Fibroblast of skin of left quadriceps (primary cell): ENCODE results near the gene APP.
A peak's percentile ranks its signal among the peaks of the same experiment; 100 is the strongest.

Source experiments
- DNase-seq, 2 experiments: peaks; one replicate each; pipeline ENCODE4 v3.0.0-alpha.2; 2013; ENCODE audit warnings: low read depth in 2 of 2

The APP gene

DNA sequence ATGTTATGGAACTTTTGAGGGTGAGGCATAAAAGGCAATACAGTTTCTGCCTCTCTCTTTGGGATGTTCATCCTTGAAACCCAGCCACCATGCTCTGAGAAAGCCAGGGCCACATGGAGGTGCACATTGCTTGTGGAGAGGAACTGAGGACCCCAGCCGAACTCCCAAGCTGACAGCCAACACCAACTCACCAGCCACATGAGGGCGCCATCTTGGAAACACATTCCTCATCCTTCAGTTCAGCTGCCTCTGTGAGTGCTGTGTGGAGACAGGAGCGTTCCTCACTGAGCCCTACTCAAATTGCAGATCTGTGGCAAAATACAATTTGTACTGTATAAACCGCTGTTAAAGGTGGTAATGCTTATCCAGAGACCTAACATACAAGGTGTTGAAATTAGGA lies 298.3 kb downstream of the APP start:
- no peak for DNase-seq

DNA sequence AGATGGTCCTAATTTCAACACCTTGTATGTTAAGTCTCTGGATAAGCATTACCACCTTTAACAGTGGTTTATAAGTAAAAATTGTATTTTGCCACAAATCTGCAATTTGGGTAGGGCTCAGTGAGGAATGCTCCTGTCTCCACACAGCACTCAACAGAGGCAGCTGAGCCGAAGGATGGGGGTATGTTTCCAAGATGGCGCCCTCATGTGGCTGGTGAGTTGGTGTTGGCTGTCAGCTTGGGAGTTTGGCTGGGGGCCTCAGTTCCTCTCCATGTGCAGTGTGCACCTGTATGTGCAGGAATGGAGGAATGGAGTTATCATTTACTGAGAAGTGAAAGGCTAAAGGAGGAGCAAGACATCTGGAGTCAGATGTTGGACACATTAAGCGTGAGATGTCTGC lies 299.0 kb downstream of the APP start:
- no peak for DNase-seq

DNA sequence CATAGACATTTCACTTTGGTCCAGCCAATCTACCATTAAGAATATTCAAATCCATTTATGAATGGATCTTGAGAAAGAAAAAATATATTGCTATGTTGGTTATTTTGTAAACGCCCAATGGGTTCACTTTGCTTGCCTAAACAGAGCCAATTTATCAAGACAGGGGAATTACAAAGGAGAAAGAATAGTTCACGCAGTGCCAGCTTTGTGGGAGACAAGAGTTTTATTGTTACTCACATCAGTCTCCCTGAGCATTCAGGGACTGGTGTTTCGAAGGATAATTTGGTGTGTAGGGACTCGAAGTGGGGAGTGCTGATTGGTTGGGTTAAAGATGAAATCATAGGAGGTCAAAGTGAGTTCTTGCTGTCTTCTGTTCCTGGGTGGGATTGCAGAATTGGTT lies 300.5 kb downstream of the APP start:
- no peak for DNase-seq

DNA sequence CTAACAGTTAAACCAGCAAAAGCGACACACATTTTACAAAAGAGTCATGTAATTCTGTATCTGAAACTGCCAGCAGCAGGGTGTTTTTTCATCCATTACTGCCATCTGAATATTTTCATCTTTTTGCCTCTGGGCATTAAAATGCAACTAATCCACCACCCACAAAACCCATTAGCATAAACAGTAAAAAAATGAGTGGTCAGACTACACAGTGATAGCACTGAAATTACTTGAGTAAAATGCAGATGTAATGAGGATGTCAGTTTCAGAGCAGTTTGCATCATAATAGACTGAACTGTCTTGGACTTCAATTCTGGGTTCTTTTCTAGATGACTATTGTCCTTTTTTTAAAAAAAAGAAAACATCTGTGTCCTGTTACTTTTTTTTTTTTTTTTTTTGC lies 303.5 kb downstream of the APP start:
- DNase-seq: no peak

DNA sequence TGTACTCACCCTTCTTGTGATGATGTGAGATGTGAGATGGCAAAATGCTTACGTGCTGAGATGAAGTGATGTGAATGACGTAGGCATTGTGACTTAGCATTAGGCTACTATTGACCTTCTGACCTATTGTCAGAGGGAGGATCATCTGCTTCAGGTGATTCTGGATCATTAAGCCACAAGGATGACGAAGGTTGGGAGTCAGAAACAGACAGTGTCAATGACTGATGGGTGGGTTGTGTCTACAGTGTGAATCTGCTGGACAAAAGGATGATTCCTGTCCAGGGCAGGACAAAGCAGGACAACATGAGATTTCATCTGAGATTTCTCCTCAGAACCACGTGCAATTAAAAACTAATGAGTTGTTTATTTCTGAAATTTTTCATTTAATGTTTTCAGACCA lies 306.8 kb downstream of the APP start:
- DNase-seq: no peak

DNA sequence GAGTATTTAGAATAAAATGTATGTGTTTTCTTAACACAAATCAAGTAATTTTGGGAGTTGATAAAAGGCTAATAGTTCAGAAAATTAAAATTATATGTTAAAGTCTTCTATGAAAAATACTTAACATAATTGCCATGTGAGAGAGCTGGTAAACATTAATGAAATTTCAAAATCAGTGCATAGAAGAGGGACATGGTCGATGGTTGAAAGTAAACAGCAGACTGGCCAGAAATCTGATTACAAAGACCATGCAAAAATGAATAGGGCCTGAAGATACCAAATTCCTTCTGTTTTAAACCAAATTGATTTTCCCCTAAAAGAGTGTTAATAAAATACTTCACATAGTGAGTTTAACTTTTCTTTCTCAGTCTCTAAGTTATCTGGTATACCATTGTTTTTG lies 307.5 kb downstream of the APP start:
- DNase-seq: no peak

DNA sequence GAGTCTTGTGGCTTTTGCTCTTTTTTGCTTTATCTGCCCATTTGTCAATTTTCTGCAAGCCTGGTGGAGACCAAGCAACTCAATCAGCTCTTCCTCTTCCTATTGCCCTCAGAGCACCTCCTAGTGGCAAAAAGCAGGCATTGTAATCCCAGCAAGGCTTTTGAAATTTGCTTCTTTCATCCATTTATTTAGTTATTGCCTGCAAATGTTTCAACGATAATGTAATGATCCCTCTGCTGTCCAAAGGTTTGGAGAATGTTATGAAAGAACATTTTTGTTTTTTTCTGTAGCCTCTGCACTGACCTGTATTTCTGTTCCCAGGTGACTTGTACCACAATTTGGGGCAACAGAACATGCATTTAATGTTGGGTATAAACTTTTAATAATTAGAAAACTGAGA lies 308.0 kb downstream of the APP start:
- DNase-seq: no peak

DNA sequence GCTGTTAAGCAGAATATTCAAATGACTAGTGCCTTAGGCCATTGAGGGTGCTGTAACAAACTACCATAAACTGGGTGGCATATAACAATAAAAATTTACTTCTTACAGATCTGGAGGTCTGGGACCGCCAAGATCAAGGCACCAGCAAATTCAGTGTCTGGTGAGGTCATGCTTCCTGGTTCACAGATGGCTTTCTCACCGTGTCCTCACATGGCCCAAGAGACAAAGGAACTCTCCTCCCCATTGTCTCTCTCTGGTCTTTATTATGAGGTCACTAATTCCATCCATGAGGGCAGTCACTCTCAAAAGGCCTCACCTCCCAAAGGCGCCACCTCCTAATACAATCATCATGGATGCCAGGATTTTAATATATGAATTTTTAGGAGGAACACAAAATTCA lies 308.5 kb downstream of the APP start:
- no peak for DNase-seq

DNA sequence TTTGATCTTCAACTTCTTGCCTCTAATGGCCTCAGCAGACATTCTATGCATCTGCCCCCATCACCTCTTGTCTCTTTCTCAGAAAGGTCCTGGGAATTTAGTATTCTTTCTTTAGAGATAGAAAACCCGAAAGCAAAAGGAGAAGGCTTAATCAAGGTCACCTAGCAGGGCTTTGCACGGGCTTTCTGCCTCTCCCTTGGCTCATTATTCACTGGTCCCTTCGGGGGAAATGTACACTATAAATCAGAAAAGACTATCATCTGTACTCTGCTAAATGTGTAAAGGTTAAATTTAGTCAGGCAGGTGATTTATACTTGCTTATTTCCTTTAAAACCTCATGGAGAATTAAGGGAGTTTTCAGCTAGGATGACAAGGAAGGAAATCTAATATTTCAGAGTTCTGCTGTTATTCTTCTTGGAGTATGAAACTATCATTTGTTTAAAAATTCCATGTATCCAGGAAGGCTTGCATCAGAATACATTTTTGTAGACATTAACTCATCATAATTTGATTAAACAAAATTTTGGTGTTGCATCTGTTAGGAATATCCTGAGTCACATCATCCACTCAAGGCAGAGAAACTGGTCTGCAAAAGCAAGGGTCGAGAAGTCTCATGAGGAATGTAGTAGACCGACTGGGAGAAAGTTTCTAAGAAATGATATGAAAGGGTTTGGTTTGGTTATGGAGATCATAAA lies 311.2 kb downstream of the APP start:
- no peak for DNase-seq

DNA sequence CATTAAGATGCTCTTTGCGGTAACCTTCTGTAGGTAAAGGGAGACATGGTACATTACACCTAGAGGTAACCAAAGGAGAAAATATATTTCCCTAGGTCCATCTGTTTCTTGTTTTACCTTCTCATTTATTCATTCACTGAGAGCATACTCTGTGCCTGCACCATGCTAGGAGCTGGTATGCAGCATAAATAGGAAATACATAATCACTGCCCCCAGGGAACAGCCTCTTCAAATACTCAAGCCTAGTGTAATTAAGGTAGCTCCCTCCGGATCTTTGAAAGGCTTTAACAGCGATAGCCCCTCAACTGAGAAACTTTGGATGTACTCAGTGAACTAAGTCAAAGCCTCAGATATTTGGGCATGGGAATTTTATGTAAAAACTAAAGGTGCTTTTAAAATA lies 312.2 kb downstream of the APP start:
- DNase-seq: no peak

DNA sequence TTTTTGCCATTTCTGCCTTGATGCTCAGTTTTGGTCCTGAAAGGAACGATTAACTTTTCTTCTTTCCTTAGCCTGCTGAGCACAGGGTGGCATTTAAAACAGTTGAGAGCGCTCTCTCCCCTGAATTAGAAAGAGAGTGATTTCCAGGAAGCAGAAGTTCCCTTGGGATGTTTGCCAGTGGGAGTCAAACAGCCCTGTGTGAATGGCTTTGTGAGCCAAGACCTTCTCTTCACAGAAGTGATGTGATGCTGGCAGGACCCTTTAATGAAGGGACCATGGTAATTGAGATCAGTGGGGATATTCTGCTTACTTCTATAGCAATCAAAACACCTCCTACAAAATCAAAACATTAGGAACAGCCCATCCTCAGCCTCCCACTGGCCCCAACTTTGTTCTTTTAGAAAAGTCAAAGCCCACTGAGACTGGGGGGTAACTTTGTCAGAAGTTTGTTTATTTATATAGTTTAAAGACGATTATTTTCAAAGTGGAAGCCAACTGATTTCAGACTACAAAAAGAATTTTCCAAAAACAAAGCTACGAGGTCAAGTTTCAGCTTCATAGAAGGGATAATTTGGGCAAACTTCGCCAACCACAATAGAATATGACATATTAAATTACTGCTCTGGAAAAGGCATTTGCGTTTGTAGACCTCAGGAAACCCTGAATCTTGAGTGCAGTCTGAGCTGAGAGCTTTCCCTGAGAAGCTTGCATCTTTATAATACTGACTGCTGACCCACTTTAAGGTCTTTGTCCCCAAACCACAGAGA lies 313.1 kb downstream of the APP start:
- no peak for DNase-seq

DNA sequence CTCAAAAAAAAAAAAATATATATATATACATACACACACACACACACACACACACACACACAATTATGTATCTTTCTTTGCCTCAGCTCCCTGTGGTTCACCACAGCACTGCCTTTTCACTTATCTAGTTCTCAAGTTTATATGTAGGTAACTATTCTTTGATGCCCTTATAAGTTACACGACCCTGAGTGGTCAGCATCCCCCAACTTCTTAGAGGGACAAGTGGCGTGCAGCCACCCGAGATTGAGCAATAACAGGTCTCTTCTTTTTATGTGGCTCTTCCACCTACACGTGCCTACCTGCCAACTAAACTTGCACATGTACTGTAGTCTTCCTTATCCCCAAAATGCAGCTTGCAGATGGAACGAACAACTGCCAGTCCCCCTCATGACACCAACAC lies 315.0 kb downstream of the APP start:
- DNase-seq: no peak

DNA sequence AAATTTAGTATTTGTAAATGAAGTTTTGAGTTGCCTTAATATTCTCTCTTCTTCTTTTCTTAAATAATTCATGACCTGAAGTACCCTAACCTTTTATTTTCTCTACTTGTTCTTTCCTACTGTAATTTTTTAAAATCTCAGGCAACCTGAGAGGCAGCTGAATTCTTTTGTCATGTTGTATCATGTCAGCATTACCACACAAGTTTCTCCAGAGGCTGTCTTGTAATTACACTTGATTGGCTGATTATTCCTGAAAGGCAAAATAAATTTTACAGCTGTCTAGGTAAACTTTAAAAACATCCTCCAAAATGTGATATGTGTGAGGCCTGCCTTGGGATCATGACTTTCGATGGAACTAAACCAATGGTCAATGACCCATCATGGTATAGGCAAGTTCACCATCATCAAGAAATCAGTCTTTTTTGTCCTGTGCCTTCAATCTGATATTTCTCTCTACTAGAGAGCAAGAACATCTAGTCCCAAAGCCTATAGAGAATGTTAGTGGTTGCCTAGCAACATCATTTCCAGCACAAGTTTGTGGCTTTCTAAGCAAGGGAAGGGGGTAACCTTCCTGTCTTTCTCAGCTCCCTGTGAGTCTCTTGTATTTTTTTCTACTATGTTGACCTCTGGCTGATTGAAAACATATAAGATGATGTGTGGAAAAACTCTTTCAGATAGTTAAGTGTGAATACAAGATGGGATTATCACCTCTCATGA lies 320.3 kb downstream of the APP start:
- no peak for DNase-seq

DNA sequence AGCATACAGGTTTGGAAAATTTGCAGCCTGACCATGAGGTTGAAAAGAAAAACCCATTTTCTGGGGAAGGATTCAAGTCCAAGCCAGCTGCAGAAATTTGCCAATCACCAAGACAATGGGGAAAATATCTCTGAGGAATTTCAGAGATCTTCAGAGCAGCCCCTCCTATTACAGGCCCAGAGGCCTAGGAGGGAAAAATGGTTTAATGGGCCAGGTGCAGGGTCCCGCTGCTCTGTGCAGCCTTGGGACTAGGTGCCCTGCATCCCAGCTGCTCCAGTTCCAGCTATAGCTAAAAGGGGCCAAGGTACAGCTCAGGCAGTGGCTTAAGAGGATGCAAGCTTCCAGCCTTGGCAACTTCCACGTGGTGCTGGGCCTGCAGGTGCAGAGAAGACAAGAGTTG lies 322.3 kb downstream of the APP start:
- DNase-seq: no peak

DNA sequence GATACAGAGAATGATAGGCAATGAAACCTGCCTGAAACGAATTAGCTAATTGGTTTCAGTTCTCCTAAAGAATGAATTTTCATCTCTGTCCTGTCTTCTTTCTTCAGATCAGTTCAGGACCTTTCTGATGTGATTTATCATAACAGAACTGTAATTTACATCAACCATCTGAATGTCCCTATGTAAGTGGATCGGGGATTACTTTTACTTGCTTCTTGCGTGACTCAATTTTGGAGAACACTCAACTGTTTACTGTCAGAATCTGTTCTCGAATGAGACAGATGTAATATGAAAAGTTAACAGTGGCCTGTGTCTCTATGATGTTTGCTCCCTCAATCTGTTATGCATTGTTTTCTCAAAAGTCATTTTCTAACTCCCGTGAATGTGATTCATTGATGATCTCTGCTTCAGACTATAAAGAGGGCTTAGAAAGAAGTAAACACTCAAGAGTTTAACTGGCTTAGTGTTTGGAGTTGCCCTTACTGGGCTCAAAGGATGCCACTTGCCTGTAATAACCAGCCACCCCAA lies 324.8 kb downstream of the APP start:
- no peak for DNase-seq

DNA sequence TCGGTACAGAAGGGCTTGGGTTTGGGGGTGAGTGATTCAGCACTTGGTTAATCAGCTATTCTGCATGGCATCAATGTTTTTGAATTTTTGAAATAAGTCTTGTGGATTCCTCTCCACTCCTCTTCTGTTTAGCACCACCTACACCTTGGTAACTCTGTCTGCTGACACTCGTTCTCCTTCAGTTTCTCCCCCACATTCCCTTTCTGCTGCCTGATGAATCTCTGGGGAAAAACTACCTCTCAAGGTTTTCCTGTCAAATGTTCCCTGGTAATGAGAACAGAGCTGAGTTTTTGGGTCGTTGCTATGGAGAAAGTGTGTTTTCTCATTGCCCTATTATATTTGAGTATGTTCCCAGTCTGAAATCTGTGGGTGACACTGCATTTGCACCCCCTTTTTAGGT lies 327.6 kb downstream of the APP start:
- DNase-seq: no peak

DNA sequence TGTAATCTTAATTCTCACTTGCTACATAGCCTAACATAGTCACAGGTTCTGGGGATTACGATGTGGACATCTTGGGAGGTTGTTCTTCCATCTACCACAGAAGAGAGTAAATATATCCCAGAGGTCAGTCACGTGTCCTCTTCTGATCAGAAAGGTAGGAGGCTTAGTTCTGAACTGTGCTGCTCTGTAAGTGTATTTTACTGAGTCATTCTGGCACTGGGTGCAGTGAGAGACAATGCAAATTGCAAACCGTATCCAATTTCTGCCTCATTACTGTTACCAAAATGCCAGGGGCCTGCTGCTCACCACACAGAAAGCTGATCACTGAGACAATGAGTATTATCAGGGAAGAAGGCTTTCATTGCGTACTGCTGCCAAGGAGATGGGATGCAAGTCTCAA lies 331.8 kb downstream of the APP start:
- DNase-seq: no peak

DNA sequence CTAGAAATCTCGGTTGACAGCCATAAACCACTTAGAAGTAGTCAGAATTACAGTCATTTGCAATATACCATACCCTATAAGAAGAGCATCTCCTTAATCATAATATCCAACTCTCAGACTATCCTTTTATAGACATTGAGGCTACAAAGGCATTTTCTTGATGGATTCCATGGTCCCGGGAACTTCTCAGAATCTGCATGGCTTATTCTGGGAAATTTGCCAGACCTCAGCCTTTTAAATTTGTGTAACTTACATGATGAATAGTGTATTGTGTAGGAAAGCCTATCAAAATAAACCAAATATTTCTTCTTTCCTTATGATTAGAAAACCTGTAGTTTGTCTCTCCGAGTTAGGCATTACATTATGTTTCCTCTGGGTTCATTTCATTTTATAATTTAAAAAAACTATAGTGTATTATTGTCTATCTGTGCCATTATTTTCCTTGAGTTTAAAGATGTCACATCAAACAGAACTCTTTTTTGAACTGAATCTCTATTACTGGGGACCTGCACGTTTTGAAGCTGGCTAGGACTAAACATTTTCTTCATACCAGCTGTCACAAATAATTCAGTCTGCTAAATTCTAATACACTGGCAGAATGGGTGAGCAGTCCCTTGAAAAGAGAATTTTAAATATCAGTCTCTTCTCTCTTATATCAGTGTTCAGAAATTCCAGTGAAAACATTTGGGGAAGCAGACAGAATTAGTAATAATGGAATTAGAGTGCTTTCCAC lies 332.9 kb downstream of the APP start:
- DNase-seq: peak; percentile 92 to 93

DNA sequence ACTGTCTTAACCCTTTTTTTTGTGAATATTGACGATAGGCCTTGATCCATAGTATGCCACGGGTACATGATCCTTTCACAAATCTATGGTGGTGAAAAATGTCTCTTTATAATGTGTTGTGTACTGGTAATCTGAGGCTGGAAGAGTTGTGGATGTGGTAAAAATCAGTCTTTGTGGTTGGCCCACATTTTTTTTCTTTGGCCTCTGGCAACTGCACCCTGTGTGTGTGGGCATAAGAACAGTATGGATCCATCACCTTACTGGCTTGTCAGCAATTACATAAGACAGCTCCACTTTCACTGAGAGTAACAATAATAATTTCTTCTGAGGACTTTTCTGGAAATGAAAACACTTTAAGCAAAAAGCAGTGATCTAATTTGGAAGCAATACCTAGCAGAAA lies 334.2 kb downstream of the APP start:
- DNase-seq: no peak

DNA sequence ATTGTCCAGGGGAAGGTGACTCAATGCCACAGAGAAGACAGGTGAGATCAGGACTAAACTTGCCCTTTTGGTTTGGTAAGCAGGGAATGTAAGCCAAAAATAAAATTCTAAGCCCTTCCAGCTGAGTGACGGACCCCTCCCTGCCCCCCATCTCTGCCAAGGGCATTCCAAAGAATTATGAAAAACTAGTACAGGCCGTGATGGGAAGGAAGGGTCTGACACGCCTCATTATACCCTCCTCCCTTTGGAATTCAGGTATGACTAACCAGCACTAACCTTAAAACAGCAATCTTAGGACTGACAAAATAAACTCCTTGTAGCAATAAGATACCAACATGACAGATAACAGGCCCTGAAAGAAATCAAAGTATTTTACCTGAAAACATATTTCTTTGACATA lies 336.2 kb downstream of the APP start:
- no peak for DNase-seq

DNA sequence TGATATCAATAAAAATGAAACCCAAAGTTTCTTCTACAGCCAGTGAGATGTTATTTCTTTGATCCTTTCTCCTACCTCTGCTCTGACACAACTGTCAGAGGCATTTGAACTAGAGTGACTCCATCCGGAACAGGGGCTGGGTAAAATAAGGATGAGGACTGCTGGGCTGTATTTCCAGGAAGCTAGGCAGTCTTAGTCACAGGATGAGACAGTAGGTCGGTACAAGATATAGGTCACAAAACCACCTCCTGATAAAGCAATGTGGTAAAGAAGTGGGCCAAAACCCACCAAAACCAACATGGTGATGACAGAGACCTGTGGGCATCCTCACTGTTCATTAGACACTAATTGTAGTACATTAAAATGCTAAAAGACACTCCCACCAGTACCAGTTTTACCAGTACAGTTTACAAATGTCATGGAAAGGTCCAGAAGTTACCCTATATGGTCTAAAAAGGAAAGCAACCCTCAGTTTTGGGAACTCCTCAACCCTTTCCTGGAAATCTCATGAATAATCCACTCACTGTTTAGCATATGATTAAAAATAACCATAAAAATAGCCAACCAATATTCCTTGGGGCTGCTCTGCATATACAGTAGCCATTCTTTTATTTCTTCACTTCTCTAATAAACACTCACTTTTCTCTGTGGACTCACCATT lies 339.1 kb downstream of the APP start:
- DNase-seq: no peak
